Panc1 (cell line): ENCODE data around the gene AADACL2. TPM values are rescaled to one million over a fixed set of nuclear protein-coding genes. Genes with fewer than 3 reads are reported as not detected.

Experiments used
- ATAC-seq: fragments of 200-7000 bp; cut with Tn5 transposase; 2 replicates; pipeline ENCODE4 v1.9.1; 2020; ENCODE audit warnings: mild to moderate bottlenecking, moderate library complexity
- BruUV-seq: library from RNA; stranded (reverse); fragments of 400-500 nt; replicated peaks from 2 replicates; lab custom pipeline; 2021; lab: Mats Ljungman, UMichigan
- CTCF ChIA-PET: fragments of 300-600 bp; sonication (Branson Sonifier 250); formaldehyde crosslinking; loops from one replicate; lab custom pipeline; 2022; ENCODE audit warnings: antibody characterized with exemption; lab: Charles Lee
- POLR2A ChIA-PET: fragments of 300-600 bp; sonication (Branson Sonifier 250); formaldehyde crosslinking; loops from one replicate; lab custom pipeline; 2022; ENCODE audit warnings: antibody characterized with exemption; lab: Charles Lee
- DNase-seq: peaks from one replicate; pipeline ENCODE4 v3.0.0-alpha.2; 2010; ENCODE audit warnings: low read depth, low spot score
- H3K27ac ChIP-seq: 2 replicates; pipeline ENCODE4 v1.5.1; 2011; ENCODE audit warnings: mild to moderate bottlenecking, low read length, inconsistent platforms
- H3K27me3 ChIP-seq: fragments of 200-500 bp; sonication (Bioruptor generic); 2 replicates; pipeline ENCODE4 v1.6.0; 2014; ENCODE audit warnings: low read length, inconsistent platforms; ENCODE audit not compliant: control insufficient read depth, insufficient read depth
- H3K36me3 ChIP-seq: fragments of 200-500 bp; sonication (Bioruptor generic); 2 replicates; pipeline ENCODE4 v1.5.1; 2014; ENCODE audit warnings: inconsistent platforms, mild to moderate bottlenecking, low read length, moderate library complexity; ENCODE audit not compliant: control insufficient read depth, insufficient read depth
- H3K4me1 ChIP-seq: 2 replicates; pipeline ENCODE4 v1.5.1; 2011; ENCODE audit warnings: inconsistent platforms, mild to moderate bottlenecking, low read length, moderate library complexity; ENCODE audit not compliant: control insufficient read depth, insufficient read depth
- H3K4me3 ChIP-seq, 2 experiments: 2 replicates each; pipeline ENCODE4 v1.5.1; 2011 to 2012; ENCODE audit warnings: low read depth in 2 of 2, low read length in 2 of 2, mild to moderate bottlenecking in 2 of 2, inconsistent platforms in 1 of 2, moderate library complexity in 1 of 2
- H3K9me3 ChIP-seq: fragments of 200-500 bp; sonication (Bioruptor generic); 2 replicates; pipeline ENCODE4 v1.5.1; 2014; ENCODE audit warnings: low read depth, mild to moderate bottlenecking, inconsistent platforms, low read length, moderate library complexity; ENCODE audit not compliant: control insufficient read depth, insufficient read depth
- CTCF ChIP-seq: fragments of 450-650 bp; IDR thresholded peaks from 2 replicates; pipeline ENCODE4 v1.5.1; 2017; ENCODE audit warnings: mild to moderate bottlenecking
- POLR2AphosphoS5 ChIP-seq: IDR thresholded peaks from 2 replicates; pipeline ENCODE4 v1.6.1; 2012; ENCODE audit warnings: mild to moderate bottlenecking, low read depth, low read length, moderate library complexity
- SIN3A ChIP-seq: IDR thresholded peaks from 2 replicates; pipeline ENCODE4 v1.6.1; 2012; ENCODE audit warnings: low read depth, mild to moderate bottlenecking, low read length, moderate library complexity, borderline replicate concordance; ENCODE audit not compliant: insufficient read depth
- TCF7L2 ChIP-seq: IDR thresholded peaks from 2 replicates; pipeline ENCODE4 v1.6.1; 2011; ENCODE audit warnings: mild to moderate bottlenecking, low read depth, low read length, inconsistent platforms
- in situ Hi-C: cut with HindIII; loops from 2 replicates; pipeline ENCODE4 v1.10.0; 2016; ENCODE audit warnings: low sequenced_read_pairs, low pct_unique_long_range_greater_than_20kb
- intact Hi-C: fragments of 100-400 bp; cut with micrococcal nuclease; formaldehyde crosslinking; loops from one replicate; pipeline ENCODE4 v1.10.0; 2022; ENCODE audit not compliant: unreplicated experiment
- total RNA-seq: library from RNA; stranded (reverse); gene quantifications from one replicate; pipeline ENCODE4 v1.2.1, GENCODE V29; 2021; ENCODE audit not compliant: unreplicated experiment
- TF ChIP-seq, protein P1 (sequence below), 2 experiments: IDR thresholded peaks; 2 replicates each; pipeline ENCODE4 v1.6.1; 2011 to 2012; ENCODE audit warnings: low read depth in 2 of 2, control low read depth in 1 of 2, low read length in 1 of 2, mild to moderate bottlenecking in 1 of 2, moderate library complexity in 1 of 2; ENCODE audit not compliant: insufficient read depth in 1 of 2

The AADACL2 gene
- total RNA-seq, 1 experiment from 2014 or later = not detected

GRCh38 chr3:151743855-151744254 is 10.1 kb downstream of the AADACL2 start:
- H3K27ac ChIP-seq = no peak overlapping the region
- DNase-seq (no peak), ATAC-seq (no peak)
- POLR2A ChIA-PET = no interaction called here
- intact Hi-C loops = no loop called here
- TF ChIP-seq TCF7L2 (no peak), CTCF (no peak), SIN3A (no peak), POLR2AphosphoS5 (no peak)
- TF ChIP-seq, protein P1, sequence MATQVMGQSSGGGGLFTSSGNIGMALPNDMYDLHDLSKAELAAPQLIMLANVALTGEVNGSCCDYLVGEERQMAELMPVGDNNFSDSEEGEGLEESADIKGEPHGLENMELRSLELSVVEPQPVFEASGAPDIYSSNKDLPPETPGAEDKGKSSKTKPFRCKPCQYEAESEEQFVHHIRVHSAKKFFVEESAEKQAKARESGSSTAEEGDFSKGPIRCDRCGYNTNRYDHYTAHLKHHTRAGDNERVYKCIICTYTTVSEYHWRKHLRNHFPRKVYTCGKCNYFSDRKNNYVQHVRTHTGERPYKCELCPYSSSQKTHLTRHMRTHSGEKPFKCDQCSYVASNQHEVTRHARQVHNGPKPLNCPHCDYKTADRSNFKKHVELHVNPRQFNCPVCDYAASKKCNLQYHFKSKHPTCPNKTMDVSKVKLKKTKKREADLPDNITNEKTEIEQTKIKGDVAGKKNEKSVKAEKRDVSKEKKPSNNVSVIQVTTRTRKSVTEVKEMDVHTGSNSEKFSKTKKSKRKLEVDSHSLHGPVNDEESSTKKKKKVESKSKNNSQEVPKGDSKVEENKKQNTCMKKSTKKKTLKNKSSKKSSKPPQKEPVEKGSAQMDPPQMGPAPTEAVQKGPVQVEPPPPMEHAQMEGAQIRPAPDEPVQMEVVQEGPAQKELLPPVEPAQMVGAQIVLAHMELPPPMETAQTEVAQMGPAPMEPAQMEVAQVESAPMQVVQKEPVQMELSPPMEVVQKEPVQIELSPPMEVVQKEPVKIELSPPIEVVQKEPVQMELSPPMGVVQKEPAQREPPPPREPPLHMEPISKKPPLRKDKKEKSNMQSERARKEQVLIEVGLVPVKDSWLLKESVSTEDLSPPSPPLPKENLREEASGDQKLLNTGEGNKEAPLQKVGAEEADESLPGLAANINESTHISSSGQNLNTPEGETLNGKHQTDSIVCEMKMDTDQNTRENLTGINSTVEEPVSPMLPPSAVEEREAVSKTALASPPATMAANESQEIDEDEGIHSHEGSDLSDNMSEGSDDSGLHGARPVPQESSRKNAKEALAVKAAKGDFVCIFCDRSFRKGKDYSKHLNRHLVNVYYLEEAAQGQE (IDR thresholded peaks at IDR 0.05; ENCODE audit: insufficient read depth in 1 of 2, low read depth in 2 of 2, low read length in 1 of 2) = no peak
- H3K4me1 ChIP-seq = no peaks in the 10 kb centered on the region
- in situ Hi-C loops = no loop called here
- BruUV-seq = no TSS peak
- no peaks in the 10 kb centered on the region for H3K36me3 ChIP-seq
- H3K27me3 ChIP-seq = no peaks in the 10 kb centered on the region
- H3K4me3 ChIP-seq = no peak overlapping the region
- peaks cover 3% of the 10 kb centered on the region; the same call in 1 of the 2 replicates for H3K9me3 ChIP-seq
- CTCF ChIA-PET = no interaction called here

DNA sequence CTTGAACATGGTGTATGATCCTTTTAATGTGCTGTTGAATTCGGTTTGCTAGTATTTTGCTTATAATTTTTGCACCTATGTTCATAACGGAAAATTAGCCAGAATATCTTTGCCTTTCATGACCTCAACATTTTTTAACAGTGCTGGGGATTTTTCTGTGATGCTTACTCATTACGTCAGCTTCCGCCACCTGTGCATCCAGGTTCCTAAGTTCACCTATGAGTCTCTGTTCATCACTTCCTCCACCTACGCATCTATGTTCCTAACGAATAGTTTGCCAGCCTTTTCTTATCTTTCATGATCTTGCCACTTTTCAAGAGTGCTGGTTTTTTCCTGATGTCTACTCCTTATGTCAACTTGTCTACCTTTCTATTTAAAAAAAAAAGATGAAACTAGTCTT is 16.5 kb downstream of the AADACL2 start:
- H3K9me3 ChIP-seq = peaks cover 3% of the 10 kb centered on the region; the same call in 1 of the 2 replicates
- intact Hi-C loops (no loop called here), in situ Hi-C loops (no loop called here)
- DNase-seq = no peak
- no TSS peak for BruUV-seq
- no peaks in the 10 kb centered on the region for H3K4me1 ChIP-seq
- no peaks in the 10 kb centered on the region for H3K36me3 ChIP-seq
- H3K4me3 ChIP-seq = no peak overlapping the region
- no peaks in the 10 kb centered on the region for H3K27me3 ChIP-seq
- TF ChIP-seq, protein P1 (IDR thresholded peaks at IDR 0.05; ENCODE audit: insufficient read depth in 1 of 2, low read depth in 2 of 2, low read length in 1 of 2) = no peak
- no peak for TF ChIP-seq SIN3A
- TF ChIP-seq TCF7L2 = no peak
- TF ChIP-seq POLR2AphosphoS5 = no peak
- TF ChIP-seq CTCF = no peak
- no peak overlapping the region for H3K27ac ChIP-seq
- CTCF ChIA-PET = no interaction called here
- no peak for ATAC-seq
- POLR2A ChIA-PET = no interaction called here
